Endothelial cell of umbilical vein (primary cell): ENCODE results near the gene LAPTM4A. TPM values are rescaled to one million over a fixed set of nuclear protein-coding genes. Genes with fewer than 3 reads are reported as not detected.

Experiments used
- BruUV-seq: library from RNA; stranded (reverse); fragments of 400-500 nt; replicated peaks from 2 replicates; lab custom pipeline; 2021; lab: Mats Ljungman, UMichigan
- CTCF ChIA-PET: fragments of 300-600, 350-600 bp; sonication (Branson Sonifier 250); formaldehyde crosslinking; loops from one replicate; lab custom pipeline; 2021; ENCODE audit warnings: antibody characterized with exemption, inconsistent platforms; lab: Charles Lee
- POLR2A ChIA-PET: fragments of 300-600, 350-600 bp; sonication (Branson Sonifier 250); formaldehyde crosslinking; loops from one replicate; lab custom pipeline; 2021; ENCODE audit warnings: antibody characterized with exemption, inconsistent platforms; lab: Charles Lee
- DNase-seq: peaks from one replicate; pipeline ENCODE4 v3.0.0-alpha.2; 2011; ENCODE audit warnings: low read depth, low spot score
- FAIRE-seq: peaks from 2 replicates; lab custom pipeline; 2011; peaks lifted over from hg19 to GRCh38; lab: Jason Lieb, UNC
- H2AFZ ChIP-seq: 2 replicates; pipeline ENCODE4 v1.6.0; 2012; ENCODE audit warnings: low read depth, low read length, control low read depth, inconsistent platforms
- H3K27ac ChIP-seq: 2 replicates; pipeline ENCODE4 v1.5.1; 2011; ENCODE audit warnings: low read depth, mild to moderate bottlenecking, control low read depth, low read length, moderate library complexity; ENCODE audit not compliant: insufficient read depth
- H3K27me3 ChIP-seq, 2 experiments: 2 replicates each; pipeline versions ENCODE4 v1.6.0 to v1.6.1; 2011; ENCODE audit warnings: low read length in 2 of 2, mixed read lengths in 1 of 2; ENCODE audit not compliant: control insufficient read depth in 2 of 2, insufficient read depth in 2 of 2
- H3K36me3 ChIP-seq, 2 experiments: 2 replicates in 1 of 2; 3 replicates in 1 of 2; pipeline ENCODE4 v1.5.1; 2011; ENCODE audit warnings: low read length in 2 of 2, mild to moderate bottlenecking in 1 of 2, moderate library complexity in 1 of 2; ENCODE audit not compliant: control insufficient read depth in 2 of 2, insufficient read depth in 2 of 2; ENCODE audit errors: extremely low read depth in 1 of 2
- H3K4me1 ChIP-seq: 3 replicates; pipeline ENCODE4 v1.5.1; 2011; ENCODE audit warnings: mild to moderate bottlenecking, low read length; ENCODE audit not compliant: control insufficient read depth, insufficient read depth; ENCODE audit errors: extremely low read depth
- H3K4me2 ChIP-seq: 2 replicates; pipeline ENCODE4 v1.6.1; 2011; ENCODE audit warnings: low read length, control low read depth, mixed read lengths; ENCODE audit not compliant: insufficient read depth
- H3K4me3 ChIP-seq, 3 experiments: fragments of 200-600 bp in 1 of 3; sonication (generic), shearing (Covaris generic) in 1 of 3; replicated peaks in 1 of 3; 2 replicates each; pipeline ENCODE4 v1.5.1; 2011 to 2016; ENCODE audit warnings: control low read depth in 3 of 3, low read length in 3 of 3, mild to moderate bottlenecking in 2 of 3, inconsistent platforms in 1 of 3, low read depth in 1 of 3, moderate library complexity in 1 of 3; ENCODE audit not compliant: insufficient read depth in 1 of 3
- H3K79me2 ChIP-seq: 2 replicates; pipeline ENCODE4 v1.6.0; 2012; ENCODE audit warnings: low read length, inconsistent platforms; ENCODE audit not compliant: control insufficient read depth, insufficient read depth
- H3K9ac ChIP-seq: replicated peaks from 2 replicates; pipeline ENCODE3; 2011; ENCODE audit warnings: low read length, control low read depth; ENCODE audit not compliant: insufficient read depth; ENCODE audit errors: extremely low read depth
- H3K9me1 ChIP-seq: replicated peaks from 3 replicates; pipeline ENCODE4 v1.6.0; 2011; ENCODE audit warnings: mild to moderate bottlenecking, low read length; ENCODE audit not compliant: control insufficient read depth, insufficient read depth; ENCODE audit errors: extremely low read depth
- H3K9me3 ChIP-seq: replicated peaks from 2 replicates; pipeline ENCODE4 v1.5.1; 2012; ENCODE audit warnings: low read length, inconsistent platforms; ENCODE audit not compliant: control insufficient read depth, insufficient read depth
- H4K20me1 ChIP-seq: replicated peaks from 2 replicates; pipeline ENCODE3; 2011; ENCODE audit warnings: mild to moderate bottlenecking, low read length; ENCODE audit not compliant: control insufficient read depth, insufficient read depth; ENCODE audit errors: extremely low read depth
- CTCF ChIP-seq, 2 donors: IDR thresholded peaks; 1 replicate in 1 of 2; 2 replicates in 1 of 2; pipeline ENCODE4 v1.5.1; 2011; ENCODE audit warnings: low read length in 2 of 2, mild to moderate bottlenecking in 2 of 2, moderate library complexity in 2 of 2, control low read depth in 1 of 2, inconsistent platforms in 1 of 2, low read depth in 1 of 2; ENCODE audit not compliant: insufficient read depth in 1 of 2; ENCODE audit errors: extremely low read depth in 1 of 2
- EZH2 ChIP-seq: IDR thresholded peaks from 2 replicates; pipeline ENCODE4 v1.6.1; 2012; ENCODE audit warnings: borderline replicate concordance, low read depth, mild to moderate bottlenecking, moderate library complexity, low read length, inconsistent platforms; ENCODE audit not compliant: severe bottlenecking
- FOS ChIP-seq: IDR thresholded peaks from 2 replicates; pipeline ENCODE4 v1.6.1; 2011; ENCODE audit warnings: mild to moderate bottlenecking, low read length, moderate library complexity, borderline replicate concordance; ENCODE audit not compliant: insufficient read depth
- GATA2 ChIP-seq: IDR thresholded peaks from 2 replicates; pipeline ENCODE4 v1.7.0; 2011; ENCODE audit warnings: low read depth, mild to moderate bottlenecking, moderate library complexity, mixed read lengths, low read length; ENCODE audit not compliant: insufficient read length, insufficient read depth
- JUN ChIP-seq: IDR thresholded peaks from 2 replicates; pipeline ENCODE4 v1.6.1; 2011; ENCODE audit warnings: borderline replicate concordance, low read depth; ENCODE audit not compliant: insufficient read length, insufficient read depth
- MAX ChIP-seq: IDR thresholded peaks from 2 replicates; pipeline ENCODE4 v1.6.1; 2011; ENCODE audit not compliant: insufficient read depth, insufficient read length
- MYC ChIP-seq: IDR thresholded peaks from one replicate; pipeline ENCODE4 v1.6.1; 2011; ENCODE audit warnings: mild to moderate bottlenecking, low read depth, low read length
- POLR2A ChIP-seq: IDR thresholded peaks from 2 replicates; pipeline ENCODE4 v1.6.1; 2012; ENCODE audit warnings: low read depth, mild to moderate bottlenecking, control low read depth, low read length
- POLR2AphosphoS5 ChIP-seq: IDR thresholded peaks from 2 replicates; pipeline ENCODE4 v1.6.1; 2012; ENCODE audit warnings: low read depth, mild to moderate bottlenecking, control low read depth, low read length, moderate library complexity; ENCODE audit not compliant: insufficient read depth
- dilution Hi-C: fragments of 300-500 bp; cut with MboI; formaldehyde crosslinking; loops from one replicate; pipeline ENCODE4 v1.15.0; 2019; ENCODE audit warnings: low sequenced_read_pairs; ENCODE audit not compliant: extremely low pct_ligation_motif_present
- intact Hi-C: fragments of 100-400 bp; cut with micrococcal nuclease; formaldehyde crosslinking; loops from one replicate; pipeline ENCODE4 v1.10.0; 2022
- polyA plus RNA-seq, 4 experiments: library from polyadenylated mRNA; depleted of rRNA in 3 of 4; stranded (reverse) in 3 of 4; unstranded in 1 of 4; fragments of >200 nt; gene quantifications; 2 replicates each; pipeline versions ENCODE4 v1.2.1 to v1.2.3, GENCODE V29; 2011 to 2012; ENCODE audit warnings: missing spikeins in 1 of 4
- total RNA-seq: library from RNA; stranded (reverse); gene quantifications from 2 replicates; pipeline ENCODE4 v1.2.3, GENCODE V29; 2021

Gene LAPTM4A
- total and polyA plus RNA-seq, 2 donors (not counting 3 experiments of a cell fraction or from before 2014, with no cell fraction given): 155 to 427 TPM

GRCh38 chr2:20054119-20054518 lies 2.7 kb upstream of the LAPTM4A start:
- Histone ChIP-seq H3K9me1 (no peaks in the 10 kb centered on the region), H2AFZ (no peak overlapping the region), H3K4me1 (peaks cover 19% of the 10 kb centered on the region), H3K79me2 (peaks cover 23% of the 10 kb centered on the region), H3K36me3 (no peaks in the 10 kb centered on the region), H3K27ac (no peak overlapping the region), H3K9ac (no peak overlapping the region), H4K20me1 (no peaks in the 10 kb centered on the region), H3K4me2 (no peak overlapping the region), H3K4me3 (no peak overlapping the region), H3K27me3 (peaks cover 22 to 29% of the 10 kb centered on the region in 2 experiments), H3K9me3 (no peaks in the 10 kb centered on the region)
- DNase-seq (no peak), FAIRE-seq (no peak)
- no TSS peak for BruUV-seq
- ChIA-PET CTCF (interaction anchor here (2.1 kb wide), 1 partner anchor 39 kb away, joined by 13 read pairs; no protein-coding TSS in a partner anchor), POLR2A (no interaction called here)
- intact Hi-C loops: loop anchor here (5.0 kb wide), 1 partner anchor 298 kb away; the partner anchor contains the start of gene PUM2
- dilution Hi-C loops: no loop called here
- TF ChIP-seq JUN (no peak), EZH2 (no peak), MYC (no peak), POLR2A (no peak)

GRCh38 chr2:20052861-20053281 lies 1.4 kb upstream of the LAPTM4A start:
- peaks cover 20% of the 10 kb centered on the region in 2 experiments for H3K27me3 ChIP-seq
- POLR2A ChIA-PET: interaction anchor here (1.0 to 3.6 kb wide), 2 partner anchors 17 to 37 kb away, joined by 3 to 14 read pairs; no protein-coding TSS in a partner anchor
- no peak for TF ChIP-seq EZH2
- TF ChIP-seq JUN: no peak
- no peak for TF ChIP-seq MAX
- no peak for TF ChIP-seq GATA2
- TF ChIP-seq CTCF (IDR thresholded peaks at IDR 0.05; ENCODE audit: extremely low read depth in 1 of 2, insufficient read depth in 1 of 2, low read depth in 1 of 2, low read length in 2 of 2): no peak
- TF ChIP-seq POLR2AphosphoS5: no peak
- no peak for TF ChIP-seq FOS
- no peak for TF ChIP-seq MYC
- TF ChIP-seq POLR2A: no peak
- H4K20me1 ChIP-seq: no peaks in the 10 kb centered on the region
- H2AFZ ChIP-seq: peak overlapping the region; percentile 8
- peak overlapping the region; percentile 94 for H3K9ac ChIP-seq
- BruUV-seq: no TSS peak
- DNase-seq (peak; percentile 80), FAIRE-seq (peak; percentile 48)
- H3K36me3 ChIP-seq: no peaks in the 10 kb centered on the region
- no peaks in the 10 kb centered on the region for H3K9me3 ChIP-seq
- intact Hi-C loops (loop anchor here (5.0 kb wide), 1 partner anchor 299 kb away; the partner anchor contains the start of gene PUM2), dilution Hi-C loops (no loop called here)
- H3K79me2 ChIP-seq: peaks cover 35% of the 10 kb centered on the region
- H3K27ac ChIP-seq: peak overlapping the region; percentile 94
- peak overlapping the region; percentile 89 for H3K4me2 ChIP-seq
- H3K4me3 ChIP-seq: peak overlapping the region; percentile 7 to 97 (median 8)
- CTCF ChIA-PET: interaction anchor here (1.6 to 12.6 kb wide), 9 partner anchors 9 to 97 kb away, joined by 4 to 146 read pairs (median 14); no protein-coding TSS in a partner anchor
- H3K9me1 ChIP-seq: no peaks in the 10 kb centered on the region
- H3K4me1 ChIP-seq: peaks cover 32% of the 10 kb centered on the region
